GM19467 (cell line): ENCODE data around the gene HSPB6.
"Not testable (repeated sequence)": the region's sequence is repeated elsewhere in the genome, so short reads cannot be mapped to it uniquely, and the experiment has no call there.

Experiments
- ATAC-seq: cut with Tn5 transposase; IDR thresholded peaks from one replicate; pipeline ENCODE4 v1.9.1; 2021; ENCODE audit warnings: mild to moderate bottlenecking, moderate library complexity; ENCODE audit not compliant: unreplicated experiment

HSPB6 gene

GRCh38 chr19:35786299-35787160 lies 29.7 kb upstream of the HSPB6 start:
- no peak for ATAC-seq

- ATAC-seq: no peak
These were observed 28.5 kb upstream of the HSPB6 start for GRCh38 chr19:35785339-35785627.

GRCh38 chr19:35784503-35785338 lies 27.9 kb upstream of the HSPB6 start:
- no peak for ATAC-seq

GRCh38 chr19:35783469-35784434 lies 26.9 kb upstream of the HSPB6 start:
- no peak for ATAC-seq

GRCh38 chr19:35782589-35782988 lies 25.8 kb upstream of the HSPB6 start:
- no peak for ATAC-seq

- no peak for ATAC-seq
These were observed 24.8 kb upstream of the HSPB6 start for GRCh38 chr19:35781650-35782049.

- ATAC-seq: no peak
These were observed 23.9 kb upstream of the HSPB6 start for GRCh38 chr19:35780717-35781116.

GRCh38 chr19:35780058-35780457 lies 23.2 kb upstream of the HSPB6 start:
- ATAC-seq: no peak

- no peak for ATAC-seq
These were observed 22.2 kb upstream of the HSPB6 start for GRCh38 chr19:35779033-35779432.

GRCh38 chr19:35777961-35778360 lies 21.1 kb upstream of the HSPB6 start:
- ATAC-seq: no peak

- no peak for ATAC-seq
These were observed 20.4 kb upstream of the HSPB6 start for GRCh38 chr19:35777086-35777841.

GRCh38 chr19:35776102-35776788 lies 19.4 kb upstream of the HSPB6 start:
- no peak for ATAC-seq

- peak; percentile 83 for ATAC-seq
These were observed 18.7 kb upstream of the HSPB6 start, which contains the start of gene ARHGAP33 for GRCh38 chr19:35775298-35776101. ARHGAP33 (plus strand) TSS chr19:35775564; CDS start chr19:35775659, 95 bp downstream.

- no peak for ATAC-seq
These were observed 18.1 kb upstream of the HSPB6 start for GRCh38 chr19:35775046-35775297.

GRCh38 chr19:35774274-35775045 lies 17.6 kb upstream of the HSPB6 start:
- no peak for ATAC-seq

GRCh38 chr19:35773020-35773806 lies 16.4 kb upstream of the HSPB6 start:
- ATAC-seq: no peak

GRCh38 chr19:35772362-35772761 lies 15.5 kb upstream of the HSPB6 start:
- ATAC-seq: not testable (repeated sequence)

- no peak for ATAC-seq
These were observed 11.2 kb upstream of the HSPB6 start for GRCh38 chr19:35768082-35768421.
